ENCODE measurements around the gene IARS1.

IARS1 gene

GRCh38 chr9:92315456-92315855, 22.0 kb upstream of the IARS1 start:
- Histone ChIP-seq H3K27me3 (no peaks in the 10 kb centered on the region), H3K36me3 (peaks cover 69% of the 10 kb centered on the region), H3K4me3 (ENCODE audit: low read depth, low read length) (no peak overlapping the region), H3K9me3 (no peaks in the 10 kb centered on the region), H3K4me1 (no peaks in the 10 kb centered on the region)
- DNase-seq, result no peak
- TF ChIP-seq, protein P1, sequence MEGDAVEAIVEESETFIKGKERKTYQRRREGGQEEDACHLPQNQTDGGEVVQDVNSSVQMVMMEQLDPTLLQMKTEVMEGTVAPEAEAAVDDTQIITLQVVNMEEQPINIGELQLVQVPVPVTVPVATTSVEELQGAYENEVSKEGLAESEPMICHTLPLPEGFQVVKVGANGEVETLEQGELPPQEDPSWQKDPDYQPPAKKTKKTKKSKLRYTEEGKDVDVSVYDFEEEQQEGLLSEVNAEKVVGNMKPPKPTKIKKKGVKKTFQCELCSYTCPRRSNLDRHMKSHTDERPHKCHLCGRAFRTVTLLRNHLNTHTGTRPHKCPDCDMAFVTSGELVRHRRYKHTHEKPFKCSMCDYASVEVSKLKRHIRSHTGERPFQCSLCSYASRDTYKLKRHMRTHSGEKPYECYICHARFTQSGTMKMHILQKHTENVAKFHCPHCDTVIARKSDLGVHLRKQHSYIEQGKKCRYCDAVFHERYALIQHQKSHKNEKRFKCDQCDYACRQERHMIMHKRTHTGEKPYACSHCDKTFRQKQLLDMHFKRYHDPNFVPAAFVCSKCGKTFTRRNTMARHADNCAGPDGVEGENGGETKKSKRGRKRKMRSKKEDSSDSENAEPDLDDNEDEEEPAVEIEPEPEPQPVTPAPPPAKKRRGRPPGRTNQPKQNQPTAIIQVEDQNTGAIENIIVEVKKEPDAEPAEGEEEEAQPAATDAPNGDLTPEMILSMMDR (IDR thresholded peaks at IDR 0.05; ENCODE audit: low read depth, low read length), result no peak

- no peak for DNase-seq
- no peak overlapping the region for H3K4me3 ChIP-seq (ENCODE audit: low read depth, low read length)
- no peaks in the 10 kb centered on the region for H3K9me3 ChIP-seq
- TF ChIP-seq, protein P1 (IDR thresholded peaks at IDR 0.05; ENCODE audit: low read depth, low read length), result no peak
- H3K27me3 ChIP-seq, result no peaks in the 10 kb centered on the region
- H3K4me1 ChIP-seq, result no peaks in the 10 kb centered on the region
- H3K36me3 ChIP-seq, result peaks cover 67% of the 10 kb centered on the region
These were observed 20.1 kb upstream of the IARS1 start for GRCh38 chr9:92313624-92314012.

DNA sequence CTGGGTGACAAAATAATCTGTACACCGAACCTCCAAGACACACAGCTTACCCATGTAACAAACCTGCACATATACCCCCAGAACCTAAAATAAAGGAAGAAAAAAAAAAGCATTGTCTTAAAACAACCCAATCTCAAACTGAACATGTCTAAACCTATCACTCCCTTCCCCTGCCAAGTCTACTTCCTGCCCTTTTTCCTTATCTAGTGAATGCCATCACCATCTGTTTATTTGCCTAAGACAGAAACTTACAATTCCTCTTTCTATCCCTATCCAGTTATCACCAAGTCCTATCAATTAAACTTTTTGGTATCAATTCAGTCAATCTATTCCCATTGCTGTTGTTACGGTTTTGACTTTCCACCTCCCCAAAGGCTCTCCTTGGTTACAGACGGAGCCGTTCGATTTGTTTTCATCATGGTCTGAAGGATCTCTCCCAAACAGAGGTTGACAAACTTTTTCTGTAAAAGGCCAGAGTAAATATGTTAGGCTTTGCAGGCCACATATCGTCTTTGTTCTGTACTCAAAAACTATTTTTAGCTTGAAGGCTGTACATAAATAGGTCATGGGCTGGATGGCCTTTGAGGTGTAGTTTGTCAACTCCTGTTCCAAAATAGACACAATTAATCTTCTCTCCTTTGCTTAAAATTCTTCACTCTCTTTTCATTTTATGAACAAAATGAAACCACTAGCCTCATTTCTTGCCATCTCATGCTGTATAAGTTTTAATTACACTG, 19.6 kb upstream of the IARS1 start:
- H3K9me3 ChIP-seq, result no peaks in the 10 kb centered on the region
- DNase-seq, result no peak
- no peak overlapping the region for H3K4me3 ChIP-seq (ENCODE audit: low read depth, low read length)
- H3K36me3 ChIP-seq, result peaks cover 68% of the 10 kb centered on the region
- no peaks in the 10 kb centered on the region for H3K27me3 ChIP-seq
- TF ChIP-seq, protein P1 (IDR thresholded peaks at IDR 0.05; ENCODE audit: low read depth, low read length), result no peak
- no peaks in the 10 kb centered on the region for H3K4me1 ChIP-seq

- TF ChIP-seq, protein P1 (IDR thresholded peaks at IDR 0.05; ENCODE audit: low read depth, low read length), result no peak
- no peaks in the 10 kb centered on the region for H3K27me3 ChIP-seq
- DNase-seq, result no peak
These were observed 17.1 kb upstream of the IARS1 start for GRCh38 chr9:92310562-92310961.

GRCh38 chr9:92308893-92309292, 15.4 kb upstream of the IARS1 start:
- H3K9me3 ChIP-seq, result no peaks in the 10 kb centered on the region
- H3K4me1 ChIP-seq, result no peaks in the 10 kb centered on the region
- no peak for DNase-seq
- TF ChIP-seq, protein P1 (IDR thresholded peaks at IDR 0.05; ENCODE audit: low read depth, low read length), result no peak
- no peaks in the 10 kb centered on the region for H3K27me3 ChIP-seq
- peaks cover 88% of the 10 kb centered on the region for H3K36me3 ChIP-seq
- H3K4me3 ChIP-seq (ENCODE audit: low read depth, low read length), result no peak overlapping the region

More at GRCh38 chr9:92310562-92310961, 17.1 kb upstream of the IARS1 start:
- H3K4me1 ChIP-seq, result no peaks in the 10 kb centered on the region
- no peaks in the 10 kb centered on the region for H3K9me3 ChIP-seq
- H3K36me3 ChIP-seq, result peaks cover 75% of the 10 kb centered on the region
- no peak overlapping the region for H3K4me3 ChIP-seq (ENCODE audit: low read depth, low read length)

- Histone ChIP-seq H3K27me3 (no peaks in the 10 kb centered on the region), H3K4me3 (ENCODE audit: low read depth, low read length) (no peak overlapping the region), H3K36me3 (peaks cover 87% of the 10 kb centered on the region), H3K4me1 (no peaks in the 10 kb centered on the region), H3K9me3 (no peaks in the 10 kb centered on the region)
- TF ChIP-seq, protein P1 (IDR thresholded peaks at IDR 0.05; ENCODE audit: low read depth, low read length), result no peak
- DNase-seq, result no peak
These were observed 7.4 kb upstream of the IARS1 start for GRCh38 chr9:92300936-92301335.
